HFFc6 (cell line): ENCODE data around the gene TSKS. TPM values are rescaled to one million over a fixed set of nuclear protein-coding genes. Genes with fewer than 3 reads are reported as not detected.
A peak's percentile ranks its signal among the peaks of the same experiment; 100 is the strongest.

ENCODE experiments used
- DNase-seq: peaks from one replicate; pipeline ENCODE4 v3.0.0-alpha.2; 2018
- H3K27ac Mint-ChIP-seq: 2 replicates; pipeline ENCODE4 v1.8.0; 2020; ENCODE audit warnings: mild to moderate bottlenecking, mixed read lengths
- H3K27me3 Mint-ChIP-seq: 2 replicates; pipeline ENCODE4 v1.8.0; 2021; ENCODE audit warnings: mild to moderate bottlenecking, moderate library complexity, mixed read lengths; ENCODE audit not compliant: insufficient read depth
- H3K36me3 Mint-ChIP-seq: 2 replicates; pipeline ENCODE4 v1.8.0; 2021; ENCODE audit warnings: low read depth, mixed read lengths
- H3K4me1 Mint-ChIP-seq: 2 replicates; pipeline ENCODE4 v1.8.0; 2020; ENCODE audit warnings: low read depth, mixed read lengths
- H3K4me3 Mint-ChIP-seq: 2 replicates; pipeline ENCODE4 v1.8.0; 2020; ENCODE audit warnings: mild to moderate bottlenecking, moderate library complexity, mixed read lengths
- H3K9me3 Mint-ChIP-seq: 2 replicates; pipeline ENCODE4 v1.8.0; 2020; ENCODE audit warnings: mild to moderate bottlenecking, mixed read lengths
- CTCF ChIP-seq: fragments of 200-600 bp; sonication (generic); IDR thresholded peaks from 2 replicates; pipeline ENCODE4 v1.5.0; 2021; ENCODE audit warnings: antibody characterized with exemption, mild to moderate bottlenecking
- microRNA-seq: library from miRNA; unstranded; fragments of <30 nt; microRNA quantifications from one replicate; pipeline ENCODE4, GENCODE V29; 2019
- total RNA-seq, 6 experiments: library from RNA; stranded (reverse); fragmentation: NEBNext Ultra II Directional; extraction: Animal tissue kit (Norgen Biotek cat#: 25700); gene quantifications; 2 replicates in 1 of 6; 3 replicates in 5 of 6; pipeline ENCODE4 v1.2.3, GENCODE V29; 2021

TSKS gene
- total RNA-seq, 6 experiments from 2014 or later = not detected

- Mint-ChIP-seq H3K4me3 (peak overlapping the region; percentile 91), H3K27me3 (peaks cover 8% of the 10 kb centered on the region), H3K4me1 (peaks cover 22% of the 10 kb centered on the region), H3K27ac (peak overlapping the region; percentile 9; the same call in 1 of the 2 replicates), H3K36me3 (peaks cover 12% of the 10 kb centered on the region), H3K9me3 (no peaks in the 10 kb centered on the region; the same call in 1 of the 2 replicates)
- no peak for TF ChIP-seq CTCF
- no peak for DNase-seq
Measured at GRCh38 chr19:49692147-49692506, 71.0 kb downstream of the TSKS start.

- Mint-ChIP-seq H3K27me3 (peaks cover 8% of the 10 kb centered on the region), H3K4me1 (peaks cover 22% of the 10 kb centered on the region), H3K27ac (peak overlapping the region; percentile 81), H3K9me3 (no peaks in the 10 kb centered on the region; the same call in 1 of the 2 replicates), H3K4me3 (peak overlapping the region; percentile 91), H3K36me3 (peaks cover 10% of the 10 kb centered on the region)
- DNase-seq = peak; percentile 49
- no peak for TF ChIP-seq CTCF
Measured at GRCh38 chr19:49691243-49692146, 71.6 kb downstream of the TSKS start.

- peak; percentile 77 for DNase-seq
- TF ChIP-seq CTCF = no peak
- H3K27ac Mint-ChIP-seq = peak within 1 kb of the TSS; percentile 81
- peak within 1 kb of the TSS; percentile 91 for H3K4me3 Mint-ChIP-seq
- H3K4me1 Mint-ChIP-seq = peaks cover 22% of the 10 kb centered on the region
- no peaks in the 10 kb centered on the region; the same call in 1 of the 2 replicates for H3K9me3 Mint-ChIP-seq
- peaks cover 10% of the 10 kb centered on the region for H3K36me3 Mint-ChIP-seq
- peaks cover 8% of the 10 kb centered on the region for H3K27me3 Mint-ChIP-seq
Measured at GRCh38 chr19:49690656-49691242, 72.4 kb downstream of the TSKS start, which contains the start of gene CPT1C. TSS of gene CPT1C (plus strand) at chr19:49691116. CDS start at chr19:49692253, 1,137 bp downstream.

GRCh38 chr19:49690079-49690655, 72.9 kb downstream of the TSKS start:
- H3K4me1 Mint-ChIP-seq = peaks cover 22% of the 10 kb centered on the region
- DNase-seq = no peak
- H3K9me3 Mint-ChIP-seq = no peaks in the 10 kb centered on the region; the same call in 1 of the 2 replicates
- peak; percentile 46 for TF ChIP-seq CTCF
- H3K27me3 Mint-ChIP-seq = peaks cover 10% of the 10 kb centered on the region
- peak overlapping the region; percentile 91 for H3K4me3 Mint-ChIP-seq
- H3K27ac Mint-ChIP-seq = peak overlapping the region; percentile 81
- H3K36me3 Mint-ChIP-seq = peaks cover 13% of the 10 kb centered on the region

Small RNA genes lying within 50 kb of the gene (microRNA-seq; reads per million reads assigned to microRNA genes)
- 23.2 reads per million, percentile 30 among the genes with 10 or more reads in this experiment for gene MIR6799

Other genes with a start within 250 kb of the TSKS start
- gene RCN3, start 235.3 kb downstream of the TSKS start, total RNA-seq = 100 to 1,000 TPM; 117 to 316 (median 287) TPM
- 10 to 100 TPM; 66.0 to 79.7 (median 72.4) TPM for gene NOSIP, start 182.8 kb downstream of the TSKS start, total RNA-seq
- under 1 TPM; 0.33 to 0.69 (median 0.42) TPM for gene PRRG2, start 182.0 kb downstream of the TSKS start, total RNA-seq
- gene PRR12, start 172.1 kb downstream of the TSKS start, total RNA-seq = 10 to 100 TPM; 23.3 to 26.2 (median 24.3) TPM
- 100 to 1,000 TPM; 130 to 162 (median 133) TPM for gene RRAS, start 123.2 kb downstream of the TSKS start, total RNA-seq
- 100 to 1,000 TPM; 112 to 134 (median 121) TPM for gene SCAF1, start 121.1 kb downstream of the TSKS start, total RNA-seq
- gene IRF3, start 97.4 kb downstream of the TSKS start, total RNA-seq = 10 to 100 TPM; 55.5 to 72.8 (median 58.7) TPM
- gene BCL2L12, start 97.4 kb downstream of the TSKS start, total RNA-seq = 10 to 100 TPM; 23.9 to 34.2 (median 33.4) TPM
- 100 to 1,000 TPM; 209 to 226 (median 217) TPM for gene PRMT1, start 86.0 kb downstream of the TSKS start, total RNA-seq
- under 1 TPM; 0.74 to 0.99 (median 0.87) TPM for gene ADM5, start 73.7 kb downstream of the TSKS start, total RNA-seq
- 10 to 100 TPM; 32.7 to 42.6 (median 36.4) TPM for gene CPT1C, start 72.2 kb downstream of the TSKS start, total RNA-seq
- 100 to 1,000 TPM; 145 to 177 (median 162) TPM for gene AP2A1, start 3.7 kb upstream of the TSKS start, total RNA-seq
- 10 to 100 TPM in 5 of 6 experiments, 1 to 10 TPM in 1; 9.4 to 14.2 (median 11.7) TPM for gene FUZ, start 50.0 kb upstream of the TSKS start, total RNA-seq
- 10 to 100 TPM; 44.5 to 50.6 (median 47.8) TPM for gene MED25, start 55.0 kb upstream of the TSKS start, total RNA-seq
- 100 to 1,000 TPM; 157 to 176 (median 162) TPM for gene PTOV1, start 87.9 kb upstream of the TSKS start, total RNA-seq
- 10 to 100 TPM; 39.7 to 48.7 (median 47.2) TPM for gene PNKP, start 104.3 kb upstream of the TSKS start, total RNA-seq
- gene AKT1S1, start 114.0 kb upstream of the TSKS start, total RNA-seq = 100 to 1,000 TPM in 5 of 6 experiments, 10 to 100 TPM in 1; 98.5 to 128 (median 104) TPM
- 10 to 100 TPM; 42.8 to 53.3 (median 46.8) TPM for gene TBC1D17, start 114.4 kb upstream of the TSKS start, total RNA-seq
- under 1 TPM in 5 of 6 experiments, not detected in 1; 0.24 to 0.48 (median 0.41) TPM for gene IL4I1, start 133.6 kb upstream of the TSKS start, total RNA-seq
- 10 to 100 TPM; 38.2 to 44.4 (median 41.2) TPM for gene ATF5, start 165.9 kb upstream of the TSKS start, total RNA-seq
- 10 to 100 TPM; 50.9 to 78.3 (median 68.3) TPM for gene NUP62, start 166.2 kb upstream of the TSKS start, total RNA-seq
- not detected for gene SIGLEC11, start 197.9 kb upstream of the TSKS start, total RNA-seq